Activated naive CD8-positive, alpha-beta T cell treated with anti-CD3 and anti-CD28 coated beads for 36 hours (primary cell): Measurements from ENCODE around the gene SAAL1. TPM values are rescaled to one million over a fixed set of nuclear protein-coding genes. Genes with fewer than 3 reads are reported as not detected.

Experiments used
- DNase-seq: peaks from one replicate; pipeline ENCODE4 v3.0.0; 2021
- H3K27ac Mint-ChIP-seq: one replicate; pipeline ENCODE4 v1.8.0; 2022; ENCODE audit warnings: mild to moderate bottlenecking, moderate library complexity, mixed read lengths
- H3K27me3 Mint-ChIP-seq: one replicate; pipeline ENCODE4 v1.8.0; 2022; ENCODE audit warnings: mild to moderate bottlenecking, mixed read lengths
- H3K36me3 Mint-ChIP-seq: one replicate; pipeline ENCODE4 v1.8.0; 2021; ENCODE audit warnings: mild to moderate bottlenecking, mixed read lengths
- H3K4me1 Mint-ChIP-seq: one replicate; pipeline ENCODE4 v1.8.0; 2021; ENCODE audit warnings: mixed read lengths
- H3K4me3 Mint-ChIP-seq: one replicate; pipeline ENCODE4 v1.8.0; 2022; ENCODE audit warnings: mild to moderate bottlenecking, moderate library complexity, mixed read lengths
- H3K9me3 Mint-ChIP-seq: one replicate; pipeline ENCODE4 v1.8.0; 2022; ENCODE audit warnings: mixed read lengths
- total RNA-seq, 2 experiments: library from RNA; stranded (reverse); gene quantifications; one replicate each; pipeline ENCODE4 v1.2.3, GENCODE V29; 2021

The SAAL1 gene
- total RNA-seq, 2 experiments from 2014 or later: 52.2 to 52.4 TPM

DNA sequence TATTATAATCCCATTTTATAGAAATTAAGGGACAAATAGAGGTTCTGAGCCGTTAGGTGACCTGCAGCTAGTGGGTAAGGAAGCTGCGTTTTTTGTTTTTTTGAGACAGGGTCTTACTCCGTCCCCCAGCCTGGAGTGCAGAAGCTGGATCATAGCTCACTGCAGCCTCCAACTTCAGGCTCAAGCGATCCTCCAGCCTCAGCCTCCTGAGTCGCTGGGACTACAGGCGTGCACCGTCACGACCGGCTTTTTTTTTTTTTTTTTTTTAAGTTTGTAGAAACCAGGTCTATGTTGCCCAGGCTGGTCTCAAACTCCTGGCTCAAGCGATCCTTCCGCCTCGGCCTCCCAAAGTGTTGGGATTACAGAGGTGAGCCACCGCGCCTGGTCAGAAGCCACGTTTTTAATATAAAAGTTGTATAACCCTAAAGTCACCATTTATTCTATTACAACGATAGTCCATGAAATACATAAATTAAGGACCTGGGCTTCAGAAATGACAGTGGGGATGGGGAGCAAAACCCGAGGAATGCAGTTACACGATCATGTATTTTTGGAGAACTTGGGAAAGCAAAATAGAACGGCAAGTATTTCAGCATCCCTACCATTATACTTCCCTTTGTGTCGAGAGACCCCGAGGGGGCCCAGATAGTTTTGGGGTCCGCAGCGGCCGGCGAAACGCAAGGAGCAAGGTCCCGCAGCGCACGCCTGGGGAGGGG is 638 bp downstream of the SAAL1 start:
- Mint-ChIP-seq H3K4me3 (peak overlapping the region; percentile 92), H3K9me3 (no peaks in the 10 kb centered on the region), H3K27me3 (peaks cover 5% of the 10 kb centered on the region), H3K27ac (peak overlapping the region; percentile 86), H3K4me1 (peaks cover 37% of the 10 kb centered on the region), H3K36me3 (peaks cover 31% of the 10 kb centered on the region)
- DNase-seq: no peak

DNA sequence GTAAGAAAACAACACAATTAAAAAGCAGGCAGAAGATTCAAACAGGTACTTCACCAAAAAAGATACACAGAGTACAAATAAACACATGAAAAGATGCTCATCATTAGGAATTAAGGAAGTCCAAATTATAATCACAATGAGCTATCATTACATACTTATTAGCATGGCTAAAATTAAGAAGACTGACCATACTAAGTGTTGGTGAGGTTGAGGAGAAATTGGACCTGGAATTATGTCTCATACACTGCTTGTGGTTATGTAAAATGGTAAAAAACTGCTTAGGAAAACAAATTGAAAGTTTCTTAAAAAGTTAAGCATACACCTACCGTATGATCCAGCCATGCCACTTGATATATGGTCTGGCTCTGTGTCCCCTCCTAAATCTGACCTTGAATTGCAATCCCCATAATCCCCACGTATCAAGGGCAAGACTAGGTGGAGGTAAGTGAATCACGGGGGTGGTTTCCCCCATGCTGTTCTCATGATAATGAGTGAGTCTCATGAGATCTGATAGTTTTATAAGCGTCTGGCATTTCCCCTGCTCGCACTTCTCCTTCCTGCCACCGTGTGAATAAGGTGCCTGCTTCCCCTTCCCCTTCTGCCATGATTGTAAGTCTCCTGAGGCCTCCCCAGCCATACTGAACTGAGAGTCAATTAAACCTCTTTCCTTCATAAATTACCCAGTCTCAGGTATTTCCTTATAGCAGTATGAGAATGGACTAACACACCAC is 4.8 kb downstream of the SAAL1 start:
- Mint-ChIP-seq H3K27me3 (no peaks in the 10 kb centered on the region), H3K27ac (peak overlapping the region; percentile 16), H3K4me1 (peaks cover 40% of the 10 kb centered on the region), H3K4me3 (no peak overlapping the region), H3K9me3 (no peaks in the 10 kb centered on the region), H3K36me3 (peaks cover 41% of the 10 kb centered on the region)
- DNase-seq: no peak

DNA sequence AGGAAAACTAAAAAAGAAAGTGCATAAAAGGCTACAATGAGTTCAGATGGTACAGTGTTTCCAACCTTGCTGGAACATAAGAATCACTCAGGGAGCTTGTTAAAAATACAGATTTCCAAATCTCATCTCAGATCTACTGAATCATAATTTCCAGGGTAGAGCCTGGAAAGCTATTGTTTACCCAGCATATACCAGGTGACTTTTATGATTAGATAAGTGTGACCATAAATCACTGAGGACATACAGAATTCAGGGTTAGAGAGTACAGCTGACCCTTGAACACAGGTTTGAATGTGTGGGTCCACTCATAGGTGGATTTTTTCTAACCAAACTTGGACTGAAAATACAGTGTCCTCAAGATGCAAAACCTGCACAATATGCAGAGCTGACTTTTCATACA is 11.9 kb downstream of the SAAL1 start:
- Mint-ChIP-seq H3K4me3 (no peak overlapping the region), H3K27me3 (no peaks in the 10 kb centered on the region), H3K9me3 (no peaks in the 10 kb centered on the region), H3K27ac (no peak overlapping the region), H3K36me3 (peaks cover 22% of the 10 kb centered on the region), H3K4me1 (peaks cover 3% of the 10 kb centered on the region)
- no peak for DNase-seq

DNA sequence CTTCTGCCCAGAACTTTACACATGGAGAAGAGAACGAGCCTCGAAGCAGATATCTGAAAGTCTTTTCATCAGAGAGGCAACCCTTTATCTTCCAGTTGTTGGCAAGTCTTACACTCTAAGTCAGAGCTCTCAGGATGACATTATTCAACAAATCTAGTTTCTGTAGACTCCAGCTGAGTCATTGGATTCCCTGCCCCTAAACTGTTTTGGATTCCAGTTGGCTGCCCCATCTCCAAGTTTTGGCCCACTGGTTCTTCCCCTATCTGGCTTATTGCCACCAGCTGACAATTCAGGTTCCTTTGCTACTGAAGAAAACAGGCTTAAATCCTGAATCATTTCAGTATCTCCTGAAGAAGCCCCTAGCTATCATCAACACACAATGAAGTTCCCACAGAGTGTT is 14.2 kb downstream of the SAAL1 start:
- DNase-seq: no peak
- Mint-ChIP-seq H3K27me3 (no peaks in the 10 kb centered on the region), H3K4me1 (peaks cover 3% of the 10 kb centered on the region), H3K9me3 (no peaks in the 10 kb centered on the region), H3K4me3 (no peak overlapping the region), H3K36me3 (peaks cover 22% of the 10 kb centered on the region), H3K27ac (no peak overlapping the region)

DNA sequence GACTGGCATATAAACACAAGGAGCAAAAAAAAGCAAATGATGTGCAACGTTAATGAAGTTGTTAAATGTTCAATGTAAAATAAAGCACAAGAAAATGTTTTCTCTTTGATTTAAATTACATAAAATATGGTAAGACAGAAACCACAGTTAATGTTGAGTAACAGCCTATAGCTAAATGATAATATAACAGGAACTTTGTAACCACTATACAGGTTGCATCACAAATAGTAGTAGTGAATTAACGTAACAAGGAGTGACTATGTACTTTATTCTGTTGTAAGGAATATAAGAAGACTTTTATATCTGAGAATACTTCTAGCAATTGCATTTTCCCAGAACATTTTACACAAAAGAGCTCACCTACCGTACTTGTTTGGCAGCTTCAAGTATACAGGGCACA is 16.9 kb downstream of the SAAL1 start:
- Mint-ChIP-seq H3K4me1 (peaks cover 2% of the 10 kb centered on the region), H3K27me3 (no peaks in the 10 kb centered on the region), H3K27ac (no peak overlapping the region), H3K9me3 (no peaks in the 10 kb centered on the region), H3K36me3 (peaks cover 18% of the 10 kb centered on the region), H3K4me3 (no peak overlapping the region)
- DNase-seq: no peak

DNA sequence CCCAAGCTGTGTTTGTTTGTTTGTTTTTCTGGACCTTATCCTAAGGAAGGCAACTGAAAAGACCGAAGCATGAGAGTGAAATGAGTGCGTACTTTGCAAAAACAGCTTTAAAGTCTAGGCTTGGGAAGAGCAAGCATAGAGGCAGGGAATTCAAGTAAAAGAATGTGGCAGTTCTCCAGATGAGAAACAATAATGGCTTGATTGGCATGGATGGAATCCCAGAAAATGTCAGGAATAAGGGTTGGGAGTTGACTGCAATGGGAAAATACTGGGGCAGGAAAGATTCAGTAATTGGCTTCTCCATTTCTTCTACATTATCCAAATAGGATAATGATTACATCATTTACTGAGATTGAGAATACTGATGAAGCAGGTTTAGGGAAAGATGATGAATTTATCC is 17.5 kb downstream of the SAAL1 start:
- Mint-ChIP-seq H3K9me3 (no peaks in the 10 kb centered on the region), H3K4me1 (no peaks in the 10 kb centered on the region), H3K36me3 (peaks cover 17% of the 10 kb centered on the region), H3K4me3 (no peak overlapping the region), H3K27ac (no peak overlapping the region), H3K27me3 (no peaks in the 10 kb centered on the region)
- no peak for DNase-seq

DNA sequence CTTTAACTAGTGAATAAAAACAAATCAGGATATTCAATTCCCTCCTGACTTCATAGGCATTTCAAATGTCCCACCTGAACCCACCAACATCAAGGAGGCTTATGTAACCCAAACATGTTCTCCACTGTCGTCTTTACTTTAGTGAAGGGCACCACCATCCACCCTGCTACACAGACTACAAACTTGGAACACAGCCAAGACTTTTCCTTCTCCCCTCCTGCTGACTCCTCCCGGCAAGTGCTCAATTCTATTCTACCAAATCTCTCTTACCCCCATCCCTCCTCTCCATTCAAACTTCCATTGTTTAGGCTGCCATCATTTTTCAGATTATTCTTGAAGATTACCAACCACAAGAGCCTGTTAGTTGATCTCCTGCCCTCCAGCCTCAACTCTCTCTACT is 24.3 kb downstream of the SAAL1 start:
- H3K4me3 Mint-ChIP-seq: no peak overlapping the region
- no peaks in the 10 kb centered on the region for H3K27me3 Mint-ChIP-seq
- H3K9me3 Mint-ChIP-seq: no peaks in the 10 kb centered on the region
- H3K4me1 Mint-ChIP-seq: no peaks in the 10 kb centered on the region
- H3K36me3 Mint-ChIP-seq: peaks cover 26% of the 10 kb centered on the region
- DNase-seq: no peak
- no peak overlapping the region for H3K27ac Mint-ChIP-seq

DNA sequence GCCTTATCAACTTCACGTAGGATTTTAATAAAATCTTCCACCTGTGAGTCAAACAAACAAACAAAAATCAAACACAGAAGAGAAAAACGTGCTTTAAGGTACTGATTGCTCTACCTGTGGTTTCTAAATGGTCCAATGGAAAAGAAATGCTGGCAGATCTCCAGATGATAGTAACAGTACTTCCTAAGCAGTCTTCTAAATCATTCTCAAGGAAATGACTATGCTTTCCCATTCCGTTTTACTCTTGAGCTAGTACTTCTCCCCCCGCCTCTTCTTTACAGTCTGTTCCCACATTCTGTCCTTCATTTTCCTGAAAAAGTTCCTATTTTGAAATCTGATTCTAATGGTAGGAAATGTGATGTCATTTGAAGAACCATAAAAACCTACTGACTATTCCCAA is 25.4 kb downstream of the SAAL1 start:
- DNase-seq: no peak
- H3K9me3 Mint-ChIP-seq: no peaks in the 10 kb centered on the region
- no peaks in the 10 kb centered on the region for H3K27me3 Mint-ChIP-seq
- peaks cover 26% of the 10 kb centered on the region for H3K36me3 Mint-ChIP-seq
- no peaks in the 10 kb centered on the region for H3K4me1 Mint-ChIP-seq
- H3K4me3 Mint-ChIP-seq: no peak overlapping the region
- no peak overlapping the region for H3K27ac Mint-ChIP-seq

DNA sequence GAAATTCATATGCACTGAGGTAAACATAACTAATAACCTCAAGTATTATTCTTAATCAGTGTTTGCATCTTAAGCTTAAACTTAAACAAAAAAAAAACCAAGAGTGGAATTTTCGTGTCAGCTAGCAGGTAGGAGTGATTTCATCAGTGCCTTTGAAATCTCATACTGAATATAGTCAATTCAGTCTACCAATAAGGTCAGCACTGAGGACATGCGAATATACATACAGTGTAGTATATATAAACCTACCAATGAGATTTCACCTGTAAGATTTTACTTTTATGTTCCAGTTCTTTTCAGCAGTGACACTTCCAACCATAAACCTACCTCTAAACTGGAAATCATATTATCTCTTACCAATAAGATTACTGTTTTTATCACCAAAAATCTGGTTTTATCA is 27.0 kb downstream of the SAAL1 start:
- Mint-ChIP-seq H3K27ac (peak overlapping the region; percentile 20), H3K9me3 (no peaks in the 10 kb centered on the region), H3K4me3 (no peak overlapping the region), H3K36me3 (peaks cover 24% of the 10 kb centered on the region), H3K27me3 (no peaks in the 10 kb centered on the region), H3K4me1 (no peaks in the 10 kb centered on the region)
- DNase-seq: no peak

DNA sequence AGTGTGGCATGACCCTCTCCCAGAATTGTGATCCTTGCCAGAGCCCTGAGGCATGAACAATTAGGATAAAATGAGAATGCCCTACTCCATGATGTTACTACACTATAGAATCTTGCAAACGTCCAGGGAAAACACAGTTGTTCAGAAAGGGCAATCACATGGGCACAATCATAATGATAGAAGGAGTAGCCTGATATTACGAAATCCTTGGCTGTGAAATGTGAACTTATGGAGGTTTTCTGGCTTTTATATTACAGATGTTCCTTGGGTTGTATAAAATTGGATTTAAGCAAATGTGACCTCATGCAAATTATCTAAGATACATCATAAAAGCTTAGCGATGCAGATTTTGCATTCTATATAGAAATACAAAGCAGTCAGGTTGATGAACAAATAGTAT is 30.4 kb downstream of the SAAL1 start:
- Mint-ChIP-seq H3K27me3 (no peaks in the 10 kb centered on the region), H3K36me3 (peaks cover 11% of the 10 kb centered on the region), H3K4me3 (no peak overlapping the region), H3K27ac (no peak overlapping the region), H3K9me3 (no peaks in the 10 kb centered on the region), H3K4me1 (peaks cover 2% of the 10 kb centered on the region)
- no peak for DNase-seq

DNA sequence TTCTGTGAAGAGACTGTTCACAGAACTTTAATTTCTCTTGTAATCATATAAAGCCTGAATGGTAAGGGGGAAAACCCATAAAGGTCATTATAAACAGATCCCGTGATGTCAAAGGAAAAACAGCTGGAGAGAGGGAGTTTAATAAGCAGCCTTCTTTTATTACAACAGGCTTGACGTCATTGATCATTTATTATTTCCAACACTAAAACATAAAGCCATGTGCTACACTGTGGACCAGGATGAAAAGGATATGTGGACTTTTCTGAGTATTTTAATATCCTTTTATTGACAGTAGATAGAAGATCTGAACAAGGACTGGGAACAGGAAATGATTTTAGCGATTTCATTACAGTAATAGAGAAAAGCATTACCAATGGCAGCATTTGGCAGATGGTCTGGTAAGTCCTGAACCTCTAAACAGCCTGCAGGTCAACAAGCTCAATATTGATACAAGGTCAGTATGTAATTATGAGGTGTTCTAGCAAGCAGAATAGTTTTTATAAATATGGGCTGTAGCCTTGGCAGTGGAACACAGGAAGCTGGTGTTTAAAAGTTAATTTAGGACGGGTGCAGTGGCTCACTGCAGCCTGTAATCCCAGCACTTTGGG is 34.7 kb downstream of the SAAL1 start:
- peaks cover 3% of the 10 kb centered on the region for H3K36me3 Mint-ChIP-seq
- H3K4me3 Mint-ChIP-seq: no peak overlapping the region
- no peaks in the 10 kb centered on the region for H3K27me3 Mint-ChIP-seq
- H3K27ac Mint-ChIP-seq: no peak overlapping the region
- peaks cover 2% of the 10 kb centered on the region for H3K4me1 Mint-ChIP-seq
- no peak for DNase-seq
- H3K9me3 Mint-ChIP-seq: no peaks in the 10 kb centered on the region

DNA sequence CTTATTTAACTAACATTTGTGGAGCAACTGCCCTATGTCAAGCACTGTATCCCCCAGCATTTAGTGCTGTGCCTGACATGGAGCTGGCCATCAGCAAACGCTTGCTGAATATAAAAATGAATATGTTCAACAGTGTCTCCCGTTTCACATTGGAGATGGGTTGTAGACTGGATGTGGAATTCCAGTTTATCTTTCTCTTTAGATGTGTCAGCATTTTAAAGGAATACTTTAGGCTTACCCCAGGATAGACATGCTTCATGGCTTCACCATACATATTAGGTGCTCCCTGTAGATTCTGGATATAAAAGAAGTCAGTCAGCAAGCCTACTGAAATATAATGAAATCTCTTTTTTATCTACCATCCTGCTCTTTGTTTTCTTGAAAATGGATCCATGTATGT is 38.5 kb downstream of the SAAL1 start:
- Mint-ChIP-seq H3K27me3 (no peaks in the 10 kb centered on the region), H3K9me3 (no peaks in the 10 kb centered on the region), H3K27ac (no peak overlapping the region)

DNA sequence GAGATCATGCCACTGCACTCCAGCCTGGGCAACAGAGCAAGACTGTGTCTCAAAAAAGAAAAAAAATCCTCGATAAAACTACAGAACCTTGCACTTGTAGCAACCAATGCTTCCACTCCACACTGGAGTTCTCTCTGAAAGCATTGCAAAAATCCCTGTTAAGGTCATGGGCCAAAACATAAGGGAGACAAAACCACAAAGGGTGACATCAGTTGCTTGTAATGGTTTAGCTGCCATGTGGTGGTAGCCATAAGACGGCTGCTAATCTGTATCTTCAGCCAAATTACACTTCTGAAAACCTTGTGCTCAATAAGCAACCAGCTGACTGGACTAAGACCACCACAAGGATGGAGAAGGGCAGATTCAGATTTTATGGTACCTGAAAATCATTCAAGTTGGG is 39.3 kb downstream of the SAAL1 start:
- DNase-seq: no peak
- H3K9me3 Mint-ChIP-seq: no peaks in the 10 kb centered on the region
- no peak overlapping the region for H3K4me3 Mint-ChIP-seq
- H3K4me1 Mint-ChIP-seq: peaks cover 2% of the 10 kb centered on the region
- H3K27ac Mint-ChIP-seq: no peak overlapping the region
- H3K36me3 Mint-ChIP-seq: peaks cover 5% of the 10 kb centered on the region
- no peaks in the 10 kb centered on the region for H3K27me3 Mint-ChIP-seq

More for the DNA sequence above, 38.5 kb downstream of the SAAL1 start:
- Mint-ChIP-seq H3K36me3 (peaks cover 5% of the 10 kb centered on the region), H3K4me3 (no peak overlapping the region), H3K4me1 (peaks cover 2% of the 10 kb centered on the region)
- DNase-seq: no peak

DNA sequence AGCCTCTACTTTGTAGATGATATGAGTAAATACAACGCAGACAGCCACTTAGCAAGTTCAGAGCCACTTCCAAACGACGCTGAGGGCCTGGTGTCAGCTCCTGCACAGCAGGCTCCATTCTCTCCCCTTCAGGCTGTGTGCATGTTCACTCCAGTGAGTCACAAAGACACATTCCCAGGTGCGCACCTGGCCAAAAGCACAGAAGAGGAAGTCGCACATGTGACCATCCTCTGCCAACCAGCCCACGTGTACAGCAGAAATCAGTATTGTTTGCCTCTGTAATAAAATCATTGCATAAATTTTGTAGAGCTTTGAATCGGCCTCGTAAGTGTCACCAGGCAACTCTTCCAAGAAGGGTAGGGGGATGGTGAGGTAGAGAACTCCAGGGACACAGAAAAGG is 40.3 kb downstream of the SAAL1 start:
- H3K4me1 Mint-ChIP-seq: no peaks in the 10 kb centered on the region
- H3K4me3 Mint-ChIP-seq: no peak overlapping the region
- H3K9me3 Mint-ChIP-seq: no peaks in the 10 kb centered on the region
- DNase-seq: no peak
- H3K36me3 Mint-ChIP-seq: peaks cover 5% of the 10 kb centered on the region
- H3K27me3 Mint-ChIP-seq: no peaks in the 10 kb centered on the region
- H3K27ac Mint-ChIP-seq: no peak overlapping the region

DNA sequence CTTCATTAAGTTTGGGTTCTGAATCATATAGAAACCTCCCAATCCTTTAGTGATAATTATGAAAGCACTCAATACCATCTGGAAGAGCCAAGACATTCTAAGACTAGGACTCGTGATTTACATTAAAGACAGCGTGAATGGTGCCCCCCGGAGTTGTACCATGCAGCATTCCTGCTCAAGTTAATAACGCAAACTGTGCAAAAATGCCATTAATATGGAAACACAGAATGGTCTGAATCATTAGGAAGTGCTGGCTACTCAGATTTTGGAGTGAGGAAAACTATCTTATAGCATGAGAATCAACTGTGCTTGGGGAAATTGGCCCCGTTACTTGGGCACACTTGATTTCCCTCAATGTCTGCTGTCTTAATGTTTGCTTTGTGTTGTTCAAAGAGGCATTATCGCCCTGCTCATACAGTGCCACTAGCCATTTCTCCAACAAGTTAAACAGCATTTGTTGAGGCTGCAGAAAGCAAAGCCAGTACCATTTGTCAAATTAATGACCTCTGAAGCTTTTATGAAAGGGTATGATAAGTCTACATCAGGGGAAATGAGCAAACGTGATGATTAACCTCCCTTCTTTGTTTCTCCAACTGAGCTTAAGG is 41.3 kb downstream of the SAAL1 start:
- no peaks in the 10 kb centered on the region for H3K9me3 Mint-ChIP-seq
- no peak overlapping the region for H3K4me3 Mint-ChIP-seq
- DNase-seq: no peak
- no peaks in the 10 kb centered on the region for H3K4me1 Mint-ChIP-seq
- no peaks in the 10 kb centered on the region for H3K27me3 Mint-ChIP-seq
- H3K36me3 Mint-ChIP-seq: peaks cover 5% of the 10 kb centered on the region
- H3K27ac Mint-ChIP-seq: no peak overlapping the region
